Spleen (tissue), 11 donors: Measurements from ENCODE around the gene ETV7. TPM values are rescaled to one million over a fixed set of nuclear protein-coding genes. Genes with fewer than 3 reads are reported as not detected.
A peak's percentile ranks its signal among the peaks of the same experiment; 100 is the strongest.
"Not testable (repeated sequence)": the region's sequence is repeated elsewhere in the genome, so short reads cannot be mapped to it uniquely, and the experiment has no call there.

Source experiments
- DNase-seq: peaks from one replicate; pipeline ENCODE4 v3.0.0-alpha.2; 2020
- H3K27ac ChIP-seq, 8 donors: fragments of 200-600 bp; sonication (generic) in 7 of 8; 1 replicate in 4 of 8; 2 replicates in 4 of 8; pipeline versions ENCODE4 v1.5.0 to v1.8.0; 2016 to 2021; ENCODE audit warnings: inconsistent platforms in 4 of 8, mild to moderate bottlenecking in 4 of 8, moderate library complexity in 1 of 8
- H3K27me3 ChIP-seq, 7 donors: fragments of 200-600 bp; sonication (generic) in 6 of 7; replicated peaks in 1 of 7; 1 replicate in 4 of 7; 2 replicates in 3 of 7; pipeline versions ENCODE4 v1.5.0 to v1.8.0; 2016 to 2021; ENCODE audit warnings: inconsistent platforms in 3 of 7, mild to moderate bottlenecking in 1 of 7
- H3K36me3 ChIP-seq, 6 donors: fragments of 200-600 bp; sonication (generic) in 5 of 6; 1 replicate in 4 of 6; 2 replicates in 2 of 6; pipeline versions ENCODE4 v1.5.0 to v1.8.0; 2016 to 2021; ENCODE audit warnings: inconsistent platforms in 2 of 6
- H3K4me1 ChIP-seq, 6 donors: fragments of 200-600 bp; sonication (generic) in 5 of 6; 1 replicate in 3 of 6; 2 replicates in 3 of 6; pipeline versions ENCODE4 v1.5.0 to v1.8.0; 2016 to 2021; ENCODE audit warnings: inconsistent platforms in 3 of 6
- H3K4me3 ChIP-seq, 8 donors: fragments of 200-600 bp; sonication (generic) in 7 of 8; 1 replicate in 4 of 8; 2 replicates in 4 of 8; pipeline versions ENCODE4 v1.5.0 to v1.8.0; 2016 to 2021; ENCODE audit warnings: inconsistent platforms in 4 of 8, mild to moderate bottlenecking in 4 of 8, moderate library complexity in 2 of 8
- H3K9me3 ChIP-seq, 8 donors: fragments of 200-600 bp; sonication (generic) in 7 of 8; 1 replicate in 4 of 8; 2 replicates in 4 of 8; pipeline versions ENCODE4 v1.5.0 to v1.8.0; 2016 to 2021; ENCODE audit warnings: inconsistent platforms in 4 of 8
- CTCF ChIP-seq, 11 experiments: fragments of 200-600 bp in 7 of 11; fragments of 450-650 bp in 4 of 11; sonication (generic) in 4 of 11; IDR thresholded peaks in 8 of 11; conservative IDR thresholded peaks in 3 of 11; 1 replicate in 7 of 11; 2 replicates in 4 of 11; pipeline versions ENCODE4 v1.4.0 to v1.8.0; 2016 to 2021; ENCODE audit warnings: antibody characterized with exemption in 11 of 11, inconsistent platforms in 4 of 11, mild to moderate bottlenecking in 1 of 11
- POLR2A ChIP-seq, 3 donors: fragments of 450-650 bp; IDR thresholded peaks; one replicate each; pipeline ENCODE4 v1.5.1; 2017; ENCODE audit warnings: antibody characterized with exemption in 3 of 3, mild to moderate bottlenecking in 1 of 3
- POLR2AphosphoS5 ChIP-seq, 3 donors: sonication (generic); formaldehyde crosslinking; IDR thresholded peaks; one replicate each; pipeline ENCODE4 v1.5.1; 2017; ENCODE audit warnings: antibody characterized with exemption in 3 of 3
- WGBS, 5 donors: extraction: QIAGEN DNeasy Blood & Tissue Kit in 3 of 5; methylation state at CpG; one replicate each; pipeline versions ENCODE4 v1.1.5 to v1.1.7; 2013 to 2018; 5-methylcytosine and 5-hydroxymethylcytosine counted together
- intact Hi-C: fragments of 100-400 bp; cut with DNase I; formaldehyde crosslinking; loops from one replicate; pipeline ENCODE4 v1.15.0; 2023; ENCODE audit warnings: low total_unique reads
- polyA plus RNA-seq, 3 donors: library from polyadenylated mRNA; stranded (reverse); fragments of 200-250 nt; gene quantifications; one replicate each; pipeline ENCODE4 v1.2.1, GENCODE V29; 2013
- total RNA-seq, 7 donors: library from RNA; depleted of rRNA in 3 of 7; stranded (reverse); fragments of >200 nt in 3 of 7; fragmentation: NEBNext Ultra II Directional in 4 of 7; extraction: Animal tissue kit (Norgen Biotek cat#: 25700) in 4 of 7; gene quantifications; one replicate each; pipeline versions ENCODE4 v1.1.0 to v1.2.1, GENCODE V29; 2016 to 2021
- donor health status: healthy with polysubstance abuse.
- donor health status: DM: no; HTN: no; CAD: no; lungs with moderate emphysema.
- donor health status: DM: no; HTN: no; CAD: no.
- donor health status: Bipolar disorder and iron deficiency.
- donor health status: healthy.
- donor health status: DM: no; HTN: no; CAD: no.
- donor health status: DM: yes; HTN: yes; CAD: no.

ETV7 gene
- total and polyA plus RNA-seq, 10 donors: 0.51 to 4.5 (median 2.0) TPM

- Histone ChIP-seq H3K27ac (peak overlapping the region in 1 of 8 donors; percentile 34), H3K4me1 (peaks cover 3 to 23% (median 9%) of the 10 kb centered on the region in 6 donors), H3K9me3 (no peaks in the 10 kb centered on the region), H3K27me3 (peaks cover 0 to 42% (median 11%) of the 10 kb centered on the region in 7 donors), H3K4me3 (peak overlapping the region in 1 of 8 donors; percentile 41), H3K36me3 (no peaks in the 10 kb centered on the region)
- no peak for TF ChIP-seq POLR2A (IDR thresholded peaks at IDR 0.05)
- peak; percentile 65 to 99 (median 95) for TF ChIP-seq CTCF (IDR thresholded peaks at IDR 0.05 in 8 of 11, conservative IDR thresholded peaks at IDR 0.05 in 3 of 11)
- TF ChIP-seq POLR2AphosphoS5 (IDR thresholded peaks at IDR 0.05): peak; percentile 19 to 47 (median 29)
- 19 to 26% (median 21%) methylated on average over 31 to 36 of the region's 36 CpGs for WGBS, 5 donors
- intact Hi-C loops: no loop called here
- peak; percentile 94 for DNase-seq
Measured at GRCh38 chr6:36340618-36341454, 46.6 kb downstream of the ETV7 start.

- Histone ChIP-seq H3K36me3 (no peaks in the 10 kb centered on the region), H3K27ac (no peak overlapping the region), H3K9me3 (no peaks in the 10 kb centered on the region), H3K4me1 (peaks cover 3 to 23% (median 9%) of the 10 kb centered on the region in 6 donors), H3K27me3 (peaks cover 0 to 48% (median 15%) of the 10 kb centered on the region in 7 donors), H3K4me3 (no peak overlapping the region)
- TF ChIP-seq CTCF (IDR thresholded peaks at IDR 0.05 in 8 of 11, conservative IDR thresholded peaks at IDR 0.05 in 3 of 11) (no peak), POLR2A (IDR thresholded peaks at IDR 0.05) (no peak), POLR2AphosphoS5 (IDR thresholded peaks at IDR 0.05) (no peak)
- whole genome bisulfite sequencing, 5 donors: 69 to 79% (median 72%) methylated on average over 12 of the region's 12 CpGs
- DNase-seq: no peak
- intact Hi-C loops: no loop called here
Measured at GRCh38 chr6:36340306-36340617, 47.2 kb downstream of the ETV7 start.

- no peak for TF ChIP-seq CTCF (IDR thresholded peaks at IDR 0.05 in 8 of 11, conservative IDR thresholded peaks at IDR 0.05 in 3 of 11)
- 76 to 81% (median 80%) methylated on average over 12 of the region's 12 CpGs for WGBS, 5 donors
- H3K4me1 ChIP-seq: peaks cover 3 to 28% (median 10%) of the 10 kb centered on the region in 6 donors
- no peaks in the 10 kb centered on the region for H3K9me3 ChIP-seq
- H3K27me3 ChIP-seq: peaks cover 0 to 59% (median 21%) of the 10 kb centered on the region in 7 donors
- no peak for DNase-seq
- H3K4me3 ChIP-seq: no peak overlapping the region
- no peak overlapping the region for H3K27ac ChIP-seq
- H3K36me3 ChIP-seq: no peaks in the 10 kb centered on the region
- intact Hi-C loops: no loop called here
Measured at GRCh38 chr6:36339146-36339545, 48.3 kb downstream of the ETV7 start.

GRCh38 chr6:36338223-36338622 is 49.2 kb downstream of the ETV7 start:
- H3K36me3 ChIP-seq, intact Hi-C loops, H3K27ac ChIP-seq, H3K4me3 ChIP-seq, H3K9me3 ChIP-seq, DNase-seq: not testable (repeated sequence)
- H3K27me3 ChIP-seq: peaks cover 0 to 67% (median 21%) of the 10 kb centered on the region in 7 donors
- WGBS, 5 donors: 0 to 95% (median 83%) methylated on average over 1 of the region's 1 CpG
- peaks cover 3 to 36% (median 10%) of the 10 kb centered on the region in 6 donors for H3K4me1 ChIP-seq
